SU-DHL-6 (cell line): ENCODE results near the gene GJD3.
"Not testable (repeated sequence)": the region's sequence is repeated elsewhere in the genome, so short reads cannot be mapped to it uniquely, and the experiment has no call there.

Source experiments
- H2AFZ ChIP-seq: fragments of 200-600 bp; sonication (generic); 2 replicates; pipeline ENCODE4 v1.6.1; 2014; ENCODE audit warnings: low read depth, mild to moderate bottlenecking, moderate library complexity, mixed read lengths, antibody characterized with exemption, low read length; ENCODE audit not compliant: severe bottlenecking
- H3F3A ChIP-seq: fragments of 200-600 bp; shearing (Covaris generic); 2 replicates; pipeline ENCODE4 v1.6.0; 2016; ENCODE audit warnings: antibody characterized with exemption, mild to moderate bottlenecking; ENCODE audit not compliant: insufficient read depth
- H3K27ac ChIP-seq: fragments of 200-600 bp; sonication (generic); 2 replicates; pipeline ENCODE4 v1.5.1; 2016; ENCODE audit warnings: low read depth, mild to moderate bottlenecking, low read length, moderate library complexity, mixed read lengths
- H3K27me3 ChIP-seq: fragments of 200-600 bp; sonication (generic), shearing (Covaris generic); 2 replicates; pipeline ENCODE4 v1.6.0; 2014; ENCODE audit warnings: mild to moderate bottlenecking, low read length
- H3K36me3 ChIP-seq: fragments of 200-600 bp; sonication (generic); 2 replicates; pipeline ENCODE4 v1.6.1; 2014; ENCODE audit warnings: mild to moderate bottlenecking, low read length, mixed read lengths
- H3K4me2 ChIP-seq: fragments of 300-600, 200-600 bp; shearing (Covaris generic), sonication (generic); 2 replicates; pipeline ENCODE4 v1.6.0; 2014; ENCODE audit warnings: low read length, low read depth, mild to moderate bottlenecking; ENCODE audit not compliant: poor library complexity, severe bottlenecking
- H3K4me3 ChIP-seq: fragments of 200-600 bp; sonication (generic); 2 replicates; pipeline ENCODE4 v1.5.1; 2014; ENCODE audit warnings: antibody characterized with exemption, low read length, mild to moderate bottlenecking, mixed read lengths; ENCODE audit not compliant: insufficient read depth, poor library complexity, severe bottlenecking
- H3K79me2 ChIP-seq: fragments of 200-600 bp; sonication (generic); 2 replicates; pipeline ENCODE4 v1.6.1; 2014; ENCODE audit warnings: mild to moderate bottlenecking, low read length, moderate library complexity; ENCODE audit not compliant: insufficient read depth
- H3K9ac ChIP-seq: fragments of 200-600 bp; sonication (generic); 2 replicates; pipeline ENCODE4 v1.7.0; 2014; ENCODE audit warnings: mild to moderate bottlenecking, low read length
- H3K9me2 ChIP-seq: fragments of 200-600 bp; sonication (generic); replicated peaks from 2 replicates; pipeline ENCODE4 v1.6.1; 2014; ENCODE audit warnings: low read length; ENCODE audit not compliant: insufficient read depth
- H3K9me3 ChIP-seq: fragments of 200-600 bp; sonication (generic); 2 replicates; pipeline ENCODE4 v1.6.1; 2014; ENCODE audit warnings: low read length, mixed read lengths; ENCODE audit not compliant: insufficient read depth
- H4K20me1 ChIP-seq: fragments of 200-600 bp; sonication (generic); 2 replicates; pipeline ENCODE4 v1.6.1; 2014; ENCODE audit warnings: low read depth, mild to moderate bottlenecking, antibody characterized with exemption, low read length, moderate library complexity, mixed read lengths
- EZH2phosphoT487 ChIP-seq: fragments of 200-600 bp; sonication (generic), shearing (Covaris generic); conservative IDR thresholded peaks from 2 replicates; pipeline ENCODE4 v1.6.1; 2018; ENCODE audit warnings: mild to moderate bottlenecking, antibody characterized with exemption, low read length, moderate library complexity, mixed read lengths
- TF ChIP-seq, protein P1 (sequence below): fragments of 200-600 bp; sonication (generic); IDR thresholded peaks from one replicate; pipeline ENCODE4 v1.5.1; 2017; ENCODE audit warnings: antibody characterized with exemption, mild to moderate bottlenecking, low read length, moderate library complexity; ENCODE audit not compliant: insufficient read depth, poor library complexity, severe bottlenecking

GJD3 gene

DNA sequence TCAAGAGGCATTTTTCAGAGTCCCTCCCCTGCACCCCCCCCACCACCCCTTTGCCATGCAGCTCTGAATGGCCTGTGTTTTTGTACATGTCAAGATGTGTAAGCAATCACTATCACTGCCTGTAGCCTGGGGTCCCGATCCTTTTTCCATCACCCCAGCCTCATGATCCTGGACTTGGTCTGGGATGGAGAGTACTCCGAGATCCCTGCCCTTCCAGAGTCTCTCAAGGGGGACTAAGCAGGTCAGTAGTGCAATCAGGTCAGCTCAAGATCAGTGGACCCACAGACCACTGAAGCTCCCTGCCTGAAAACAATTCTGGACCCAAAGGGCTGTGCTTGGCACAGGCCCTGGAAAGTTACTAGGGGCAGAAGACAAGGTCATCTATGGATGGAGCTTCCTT, 7.5 kb upstream of the GJD3 start:
- no peaks in the 10 kb centered on the region for H3K9me3 ChIP-seq
- H3K36me3 ChIP-seq, result no peaks in the 10 kb centered on the region
- no peaks in the 10 kb centered on the region for H3K79me2 ChIP-seq
- H3K9ac ChIP-seq, result no peak overlapping the region
- H3F3A ChIP-seq, result no peaks in the 10 kb centered on the region
- H2AFZ ChIP-seq, result no peak overlapping the region
- TF ChIP-seq EZH2phosphoT487, result no peak
- TF ChIP-seq, protein P1, sequence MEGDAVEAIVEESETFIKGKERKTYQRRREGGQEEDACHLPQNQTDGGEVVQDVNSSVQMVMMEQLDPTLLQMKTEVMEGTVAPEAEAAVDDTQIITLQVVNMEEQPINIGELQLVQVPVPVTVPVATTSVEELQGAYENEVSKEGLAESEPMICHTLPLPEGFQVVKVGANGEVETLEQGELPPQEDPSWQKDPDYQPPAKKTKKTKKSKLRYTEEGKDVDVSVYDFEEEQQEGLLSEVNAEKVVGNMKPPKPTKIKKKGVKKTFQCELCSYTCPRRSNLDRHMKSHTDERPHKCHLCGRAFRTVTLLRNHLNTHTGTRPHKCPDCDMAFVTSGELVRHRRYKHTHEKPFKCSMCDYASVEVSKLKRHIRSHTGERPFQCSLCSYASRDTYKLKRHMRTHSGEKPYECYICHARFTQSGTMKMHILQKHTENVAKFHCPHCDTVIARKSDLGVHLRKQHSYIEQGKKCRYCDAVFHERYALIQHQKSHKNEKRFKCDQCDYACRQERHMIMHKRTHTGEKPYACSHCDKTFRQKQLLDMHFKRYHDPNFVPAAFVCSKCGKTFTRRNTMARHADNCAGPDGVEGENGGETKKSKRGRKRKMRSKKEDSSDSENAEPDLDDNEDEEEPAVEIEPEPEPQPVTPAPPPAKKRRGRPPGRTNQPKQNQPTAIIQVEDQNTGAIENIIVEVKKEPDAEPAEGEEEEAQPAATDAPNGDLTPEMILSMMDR, result no peak
- no peak overlapping the region for H3K4me2 ChIP-seq
- no peaks in the 10 kb centered on the region for H3K9me2 ChIP-seq
- no peaks in the 10 kb centered on the region for H3K27me3 ChIP-seq
- H4K20me1 ChIP-seq, result no peaks in the 10 kb centered on the region
- H3K27ac ChIP-seq, result no peak overlapping the region
- no peak overlapping the region for H3K4me3 ChIP-seq

GRCh38 chr17:40371261-40371929, 6.9 kb upstream of the GJD3 start:
- H3K36me3 ChIP-seq, result no peaks in the 10 kb centered on the region

DNA sequence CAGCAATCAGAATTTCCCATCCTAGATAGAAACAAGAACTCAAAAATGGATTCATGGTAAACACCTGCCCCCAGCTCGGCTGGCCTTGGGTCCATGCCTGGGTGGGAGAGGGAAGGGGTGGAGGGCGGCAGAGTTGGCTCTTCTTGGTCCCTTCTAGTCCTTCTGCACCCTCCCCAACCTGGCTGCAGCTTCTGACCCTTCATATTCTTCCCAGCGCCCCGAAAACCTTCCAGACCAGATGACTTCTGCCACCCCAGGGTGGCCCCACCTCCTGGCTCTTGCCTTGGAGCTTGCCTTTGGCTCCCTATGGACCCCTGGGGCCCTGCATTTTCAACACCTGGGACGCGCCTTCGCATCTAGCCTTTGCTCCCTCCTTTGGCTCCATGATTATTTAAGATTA, 5.4 kb upstream of the GJD3 start:
- Histone ChIP-seq H3K79me2 (no peaks in the 10 kb centered on the region), H3K27ac (no peak overlapping the region), H3K9me2 (no peaks in the 10 kb centered on the region), H3K36me3 (no peaks in the 10 kb centered on the region), H3K4me3 (no peak overlapping the region), H2AFZ (no peak overlapping the region), H4K20me1 (no peaks in the 10 kb centered on the region), H3K9ac (no peak overlapping the region), H3K9me3 (no peaks in the 10 kb centered on the region), H3K27me3 (no peaks in the 10 kb centered on the region), H3F3A (no peaks in the 10 kb centered on the region), H3K4me2 (no peak overlapping the region)
- no peak for TF ChIP-seq EZH2phosphoT487
- TF ChIP-seq, protein P1, result no peak

More at GRCh38 chr17:40371261-40371929, 6.9 kb upstream of the GJD3 start:
- no peak overlapping the region for H3K4me2 ChIP-seq
- H3K9ac ChIP-seq, result no peak overlapping the region
- peak overlapping the region; percentile 22 for H2AFZ ChIP-seq
- H3F3A ChIP-seq, result no peaks in the 10 kb centered on the region
- H3K9me2 ChIP-seq, result no peaks in the 10 kb centered on the region
- H3K27ac ChIP-seq, result no peak overlapping the region
- H3K4me3 ChIP-seq, result no peak overlapping the region
- H3K9me3 ChIP-seq, result no peaks in the 10 kb centered on the region
- H3K79me2 ChIP-seq, result no peaks in the 10 kb centered on the region
- TF ChIP-seq, protein P1, result no peak
- TF ChIP-seq EZH2phosphoT487, result no peak
- no peaks in the 10 kb centered on the region for H3K27me3 ChIP-seq
- no peaks in the 10 kb centered on the region for H4K20me1 ChIP-seq

DNA sequence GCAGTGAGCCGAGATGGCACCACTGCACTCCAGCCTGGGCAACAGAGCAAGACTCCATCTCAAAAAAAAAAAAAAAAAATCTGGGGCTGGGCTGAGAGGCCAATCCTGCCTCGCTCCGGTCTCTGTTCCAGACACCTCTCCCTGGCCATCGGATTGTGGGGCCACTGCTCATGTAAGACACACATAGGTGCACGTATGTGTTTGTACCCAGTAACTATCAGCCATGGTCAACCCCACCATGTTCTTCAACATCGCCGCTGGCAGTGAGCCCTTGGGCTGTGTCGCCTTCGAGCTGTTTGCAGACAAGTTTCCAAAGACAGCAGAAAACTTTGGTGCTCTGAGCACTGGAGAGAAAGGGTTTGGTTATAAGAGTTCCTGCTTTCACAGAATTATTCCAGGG, 3.2 kb upstream of the GJD3 start:
- H3K4me3 ChIP-seq, H2AFZ ChIP-seq, H3K27me3 ChIP-seq, H3K79me2 ChIP-seq, H3K9ac ChIP-seq, H3K27ac ChIP-seq, H3K9me3 ChIP-seq, H3K4me2 ChIP-seq, H4K20me1 ChIP-seq, H3K9me2 ChIP-seq, H3F3A ChIP-seq, H3K36me3 ChIP-seq: not testable (repeated sequence)
